SW 1271 (cell line): ENCODE results near the gene CACYBP.

Source experiments
- DNase-seq, 2 experiments: peaks; one replicate each; lab custom pipeline; 2025; lab: John Stamatoyannopoulos, UW

CACYBP gene

DNA sequence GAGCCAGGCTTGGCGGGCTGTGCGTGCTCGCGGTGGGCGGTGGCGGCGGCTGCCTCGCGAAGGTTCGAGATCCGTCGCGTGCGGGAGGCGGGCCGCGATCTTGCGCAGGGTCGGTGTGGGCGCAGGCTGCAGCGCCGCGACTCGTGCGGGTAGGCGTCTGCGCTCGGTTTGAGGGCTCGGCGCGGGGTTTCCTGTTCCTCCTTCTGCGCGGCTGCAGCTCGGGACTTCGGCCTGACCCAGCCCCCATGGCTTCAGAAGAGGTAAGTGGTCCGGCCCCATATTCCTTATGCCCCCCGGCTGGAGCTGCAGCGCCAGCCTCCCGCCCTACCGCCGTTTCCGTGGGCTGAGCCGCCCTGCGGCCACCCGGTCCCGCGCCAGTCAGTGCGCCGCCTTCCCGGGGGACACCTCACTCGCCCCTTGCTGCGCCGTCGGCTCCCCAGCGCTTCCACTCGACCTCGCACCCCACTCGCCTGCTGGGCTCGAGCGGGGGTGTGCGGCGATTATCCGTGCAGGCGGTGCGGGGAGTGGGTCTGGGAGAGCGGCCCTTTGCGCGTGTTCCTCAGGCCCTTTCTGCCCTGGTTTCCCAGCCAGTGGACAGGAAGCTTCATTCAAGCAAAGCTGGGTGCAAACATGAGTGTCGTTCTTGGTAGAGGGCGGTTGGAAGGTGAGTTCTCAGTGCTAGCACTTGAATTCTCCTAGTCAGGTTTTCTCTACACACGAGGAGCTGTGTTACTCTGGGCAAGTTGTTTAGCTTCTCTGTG is at the start of gene CACYBP:
CACYBP (plus strand) TSS at position 12 of the 761 bp plus-strand sequence; CDS start at position 246, 234 bp downstream.
- peak in 1 of 2 experiments; percentile 6 for DNase-seq

DNA sequence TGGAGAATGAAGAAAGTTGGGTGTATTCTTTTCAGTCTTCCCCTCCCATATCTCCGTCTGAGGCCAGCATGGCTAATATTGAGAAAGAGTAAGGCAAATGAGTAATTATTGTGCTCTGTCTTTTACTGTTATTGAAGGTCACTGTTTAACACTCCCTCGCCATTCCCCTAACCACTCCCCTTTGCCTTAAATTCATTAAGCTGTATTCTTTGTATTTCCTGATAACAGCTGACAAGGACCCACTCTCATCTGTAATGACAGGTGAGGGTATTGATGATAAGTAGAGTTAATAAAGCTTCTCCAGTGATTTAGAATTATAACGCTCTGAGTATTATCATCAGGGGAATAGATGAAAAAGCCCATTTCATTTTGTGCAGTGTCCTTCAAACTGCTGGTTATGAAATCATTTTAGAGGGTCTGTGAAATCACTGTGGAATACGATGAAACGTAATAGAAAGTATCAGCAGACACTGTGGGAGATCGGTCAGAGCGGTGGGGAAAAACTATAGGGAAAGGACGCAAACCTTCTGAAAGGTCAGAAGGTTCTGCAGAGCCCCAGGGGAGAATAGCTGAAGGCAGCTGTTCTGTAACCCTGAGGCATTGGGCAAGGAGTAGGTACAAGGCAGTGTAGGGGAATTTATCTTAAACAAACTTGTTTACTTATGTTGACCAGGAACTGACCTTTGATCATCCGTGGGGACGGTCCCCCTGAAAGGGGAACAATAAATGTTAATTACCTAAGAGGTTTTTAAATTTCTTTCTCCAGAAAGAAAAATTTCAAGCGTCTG is 46.3 kb upstream of the CACYBP start:
- DNase-seq = no peak

DNA sequence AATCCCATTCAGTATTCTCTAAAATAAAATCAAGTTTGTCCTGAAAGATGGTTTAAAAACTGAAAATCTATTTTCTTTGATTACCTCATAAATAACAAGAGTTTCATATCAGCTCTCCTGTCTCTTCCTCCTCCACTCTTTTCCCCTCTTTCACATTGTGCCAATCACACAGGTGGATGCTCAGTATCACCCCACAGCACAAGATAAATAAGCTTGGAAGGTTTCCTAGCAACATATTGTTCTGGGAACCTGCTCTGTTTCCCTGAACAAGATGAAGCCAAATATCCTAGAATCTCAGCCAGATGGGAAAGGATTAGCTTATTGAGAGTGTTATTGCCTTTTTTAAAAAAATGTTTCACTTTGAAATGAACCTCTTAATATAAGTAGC is 45.7 kb upstream of the CACYBP start:
- no peak for DNase-seq

- DNase-seq = no peak
Observed at GRCh38 chr1:174954671-174955669, 44.8 kb upstream of the CACYBP start.

- no peak for DNase-seq
Observed at GRCh38 chr1:174956086-174956485, 43.7 kb upstream of the CACYBP start.

DNA sequence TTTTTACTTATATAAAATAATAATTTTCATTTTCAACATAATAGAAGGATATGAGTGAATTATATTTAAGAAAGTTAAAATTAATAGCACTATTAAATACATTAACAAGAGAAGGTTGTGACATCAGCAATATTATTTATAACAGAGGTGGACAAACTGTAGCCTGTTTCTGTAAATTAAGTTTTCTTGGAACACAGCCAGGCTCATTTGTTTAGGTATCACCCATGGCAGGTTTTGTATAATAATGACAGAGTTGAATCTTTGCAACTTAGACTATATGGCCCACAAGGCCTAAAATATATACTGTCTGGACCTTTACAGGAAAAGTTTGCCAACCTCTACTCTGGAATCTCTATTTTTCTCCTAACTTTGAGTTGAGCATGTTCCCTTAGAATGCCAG is 42.8 kb upstream of the CACYBP start:
- DNase-seq = no peak

DNA sequence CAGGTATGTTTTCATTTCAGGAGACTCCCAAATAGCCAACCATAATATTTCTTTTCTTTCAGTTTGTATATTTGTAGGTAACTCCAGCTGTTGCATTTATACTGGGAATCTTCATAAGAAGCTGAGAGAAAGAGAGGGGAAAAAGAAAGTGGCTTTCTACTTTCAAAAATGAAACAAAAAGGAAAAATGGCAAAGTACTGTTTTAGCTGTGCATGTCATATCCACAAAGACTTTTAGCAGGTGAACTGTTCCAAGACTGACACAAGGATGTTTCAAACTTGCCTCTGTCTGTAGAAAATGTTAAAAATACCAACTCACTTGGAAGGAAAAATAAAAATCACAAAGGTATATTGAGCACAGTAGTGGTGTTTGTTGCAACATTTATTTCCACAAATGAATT is 41.9 kb upstream of the CACYBP start:
- no peak for DNase-seq

DNA sequence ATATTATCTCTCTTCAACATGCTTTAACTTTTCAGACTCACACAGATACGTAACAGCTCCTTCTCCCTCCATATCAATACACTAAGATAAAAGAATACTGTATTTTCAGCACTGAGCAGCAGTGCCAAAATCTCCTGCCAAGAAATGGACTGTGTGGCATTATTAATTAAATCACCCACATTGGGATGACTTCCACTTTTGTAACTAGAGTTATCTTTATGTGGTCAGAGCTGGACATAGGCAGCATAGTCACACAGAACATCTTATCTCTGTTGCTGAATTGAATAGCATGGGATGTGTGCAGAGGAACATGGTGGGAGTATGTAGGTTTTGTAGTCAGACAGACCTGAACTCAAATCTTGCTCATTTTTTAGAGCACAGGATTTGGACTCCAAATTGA is 41.4 kb upstream of the CACYBP start:
- DNase-seq = no peak

- no peak for DNase-seq
Observed at GRCh38 chr1:174960362-174960761, 39.4 kb upstream of the CACYBP start.

DNA sequence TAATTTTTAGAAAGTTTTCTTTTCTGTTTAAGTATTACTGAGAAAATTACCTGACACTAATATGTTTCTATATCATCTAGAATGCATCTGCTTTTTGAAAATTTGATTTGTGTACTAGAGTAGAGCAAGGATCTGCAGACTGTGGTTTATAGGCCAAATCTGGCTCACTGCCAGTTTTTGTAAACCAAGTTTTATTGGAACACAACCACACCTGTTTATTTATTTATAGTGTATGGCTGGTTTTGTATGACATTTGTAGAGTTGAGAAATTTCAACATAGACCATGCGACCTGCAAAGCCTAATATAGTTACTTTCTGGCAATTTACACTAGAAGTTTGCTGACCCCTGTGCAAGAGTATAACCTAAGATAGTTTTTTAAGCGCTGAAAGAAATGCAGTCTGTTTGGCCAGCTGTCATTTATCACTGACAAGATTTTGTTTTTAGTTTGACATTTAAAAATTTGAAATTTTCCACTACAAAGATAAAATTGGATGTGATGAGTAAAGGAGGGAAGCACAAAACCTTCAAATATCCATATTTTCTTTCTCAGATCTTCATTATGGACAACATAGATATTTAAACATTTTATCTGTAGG is 36.1 kb upstream of the CACYBP start:
- no peak for DNase-seq

DNA sequence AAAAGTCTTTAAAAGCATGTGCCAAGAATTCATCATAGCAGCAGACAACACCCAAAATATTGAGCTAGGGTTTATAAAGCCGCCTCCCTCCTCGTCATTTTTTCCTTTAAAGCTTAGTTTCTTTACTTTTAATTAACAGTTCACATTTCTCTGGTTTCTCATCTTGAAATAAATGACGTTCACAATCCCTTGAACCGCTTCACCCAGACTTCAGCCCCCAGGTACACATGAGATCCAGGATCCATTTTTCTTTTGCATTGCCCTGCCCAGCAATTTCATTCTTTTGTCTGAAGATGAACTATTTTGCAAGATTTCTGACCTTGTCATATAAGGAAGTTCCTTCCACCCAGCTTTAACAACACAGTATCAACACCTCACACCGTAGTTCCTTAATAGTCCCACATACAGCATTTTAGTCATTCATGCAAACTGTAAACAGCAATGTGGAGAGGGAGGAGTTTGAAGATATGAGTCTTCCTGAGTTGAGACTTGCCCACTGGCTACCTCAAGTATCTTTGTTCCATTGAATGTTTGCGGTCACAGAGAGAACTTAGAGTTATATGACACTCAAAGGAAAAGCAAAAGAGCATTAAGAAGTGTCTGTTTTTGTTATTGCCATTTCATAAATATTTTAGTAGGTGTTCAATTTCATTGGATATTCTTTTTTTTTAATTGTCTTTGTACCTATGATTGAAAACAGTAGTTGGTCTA is 35.3 kb upstream of the CACYBP start:
- no peak for DNase-seq

GRCh38 chr1:174964972-174965361 is 34.8 kb upstream of the CACYBP start:
- no peak for DNase-seq

DNA sequence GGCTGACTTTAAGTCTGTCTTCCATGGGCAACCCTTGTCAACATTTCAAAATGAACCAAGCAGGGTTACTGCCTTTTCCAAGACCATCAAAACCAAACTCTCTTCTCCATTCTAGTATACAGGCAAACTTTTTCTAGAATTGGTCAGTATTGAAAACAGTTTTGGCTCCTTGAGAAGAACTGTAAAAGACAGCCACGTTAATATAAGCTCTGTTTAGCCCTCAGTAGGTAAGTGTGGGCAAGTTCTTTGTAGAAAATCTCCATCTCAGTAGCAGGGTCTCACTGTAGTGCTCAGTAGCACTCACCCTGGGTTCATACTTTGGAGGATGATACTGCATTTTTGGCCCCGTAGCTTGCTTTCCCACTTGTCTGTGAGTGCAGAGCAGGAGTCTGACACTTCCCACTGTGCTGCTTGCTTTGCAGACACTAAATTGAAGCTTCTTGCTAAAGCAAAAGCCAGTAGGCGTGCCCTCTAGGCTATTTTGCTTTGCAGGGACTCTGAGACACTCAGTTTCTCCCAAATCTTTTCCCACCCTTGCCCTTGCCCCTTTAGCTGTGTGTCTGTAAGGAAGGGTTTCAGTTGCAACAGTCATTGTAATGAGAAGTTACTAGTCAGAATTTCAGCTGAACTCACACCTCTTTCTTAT is 34.3 kb upstream of the CACYBP start:
- DNase-seq = no peak

- DNase-seq = no peak
Observed at GRCh38 chr1:174966008-174966572, 33.7 kb upstream of the CACYBP start.

DNA sequence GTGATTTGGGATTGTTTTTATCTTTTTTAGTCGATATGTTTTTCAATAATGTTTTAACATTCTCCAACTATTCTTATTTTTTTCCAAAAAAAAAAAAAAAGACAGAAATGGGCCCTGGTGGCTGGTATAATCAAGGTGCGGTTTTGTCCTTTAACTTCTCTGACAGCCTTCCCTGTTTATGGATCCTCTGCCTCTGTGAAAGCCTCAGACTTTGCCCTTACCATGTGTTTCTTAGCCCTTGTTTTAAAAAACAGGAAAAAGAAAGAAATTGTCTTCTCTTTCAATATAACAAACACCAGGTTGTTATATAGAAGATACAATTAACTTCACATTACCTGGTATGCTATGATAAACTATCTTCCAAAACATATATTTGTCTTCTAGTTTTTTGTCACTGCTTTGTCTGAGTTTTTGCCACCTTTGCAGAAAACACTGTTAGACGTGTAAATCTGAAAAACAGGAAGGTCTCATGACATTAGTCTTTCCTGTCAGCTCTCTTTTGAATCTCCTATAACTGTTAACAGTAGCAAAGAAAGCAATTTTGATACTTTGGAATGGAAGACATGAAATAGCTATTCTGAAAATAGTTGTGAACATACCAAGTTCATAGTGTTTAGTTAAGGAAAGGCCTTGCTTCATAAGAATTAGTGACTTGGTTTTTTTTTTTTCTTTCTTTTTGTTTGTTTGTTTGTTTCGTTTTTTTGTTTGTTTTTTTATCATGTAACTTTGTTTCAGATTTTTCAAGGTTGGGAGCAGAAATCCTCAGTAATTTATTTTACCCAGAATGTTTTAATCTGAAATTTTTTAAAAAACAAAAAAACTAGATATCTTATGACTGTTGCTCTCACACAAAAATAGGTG is 31.7 kb upstream of the CACYBP start:
- DNase-seq = no peak

- peak in 1 of 2 experiments; percentile 2 for DNase-seq
Observed at GRCh38 chr1:174968750-174969244, 30.9 kb upstream of the CACYBP start.

DNA sequence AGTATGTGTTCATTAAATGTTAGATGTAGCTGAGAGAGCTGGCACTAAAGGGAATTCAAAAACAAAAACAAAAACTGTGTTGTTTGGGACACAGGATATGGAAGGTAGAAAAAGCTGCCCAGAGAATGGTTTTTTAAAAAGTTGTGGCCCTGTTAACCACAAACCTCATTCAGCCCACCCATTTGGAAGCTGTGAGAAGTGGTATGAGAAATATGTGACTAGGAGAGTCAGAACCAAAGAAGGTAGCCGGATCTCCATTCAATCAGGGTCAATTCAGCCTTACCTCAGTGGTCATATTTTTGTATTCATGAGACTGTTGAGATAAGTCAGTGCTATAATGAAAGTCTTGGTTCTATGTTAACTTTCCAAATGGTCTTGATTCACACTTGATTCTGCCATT is 29.8 kb upstream of the CACYBP start:
- DNase-seq = no peak

GRCh38 chr1:174971466-174971865 is 28.3 kb upstream of the CACYBP start:
- no peak for DNase-seq

DNA sequence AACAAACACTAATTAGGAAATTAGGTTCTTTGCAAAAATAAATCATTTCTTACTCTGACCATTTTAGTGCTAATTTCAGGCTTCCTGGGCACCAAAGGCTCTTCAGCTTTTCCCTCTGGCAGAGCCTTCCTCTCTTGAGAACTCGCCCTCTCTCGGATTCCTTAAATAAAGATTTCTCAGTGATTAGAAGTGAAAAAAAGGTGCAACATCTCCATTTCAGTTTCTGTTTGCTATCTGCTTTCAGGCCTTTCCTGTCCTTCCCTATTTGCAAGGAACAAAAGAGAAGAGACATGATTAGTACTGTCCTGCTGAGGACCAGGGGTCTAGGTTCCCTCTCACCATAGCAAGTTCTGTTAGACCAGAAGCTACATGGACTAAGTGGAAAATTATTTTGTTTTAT is 27.8 kb upstream of the CACYBP start:
- DNase-seq = no peak
